ENCODE measurements around the gene PARD3.

- TF ChIP-seq, protein P1, sequence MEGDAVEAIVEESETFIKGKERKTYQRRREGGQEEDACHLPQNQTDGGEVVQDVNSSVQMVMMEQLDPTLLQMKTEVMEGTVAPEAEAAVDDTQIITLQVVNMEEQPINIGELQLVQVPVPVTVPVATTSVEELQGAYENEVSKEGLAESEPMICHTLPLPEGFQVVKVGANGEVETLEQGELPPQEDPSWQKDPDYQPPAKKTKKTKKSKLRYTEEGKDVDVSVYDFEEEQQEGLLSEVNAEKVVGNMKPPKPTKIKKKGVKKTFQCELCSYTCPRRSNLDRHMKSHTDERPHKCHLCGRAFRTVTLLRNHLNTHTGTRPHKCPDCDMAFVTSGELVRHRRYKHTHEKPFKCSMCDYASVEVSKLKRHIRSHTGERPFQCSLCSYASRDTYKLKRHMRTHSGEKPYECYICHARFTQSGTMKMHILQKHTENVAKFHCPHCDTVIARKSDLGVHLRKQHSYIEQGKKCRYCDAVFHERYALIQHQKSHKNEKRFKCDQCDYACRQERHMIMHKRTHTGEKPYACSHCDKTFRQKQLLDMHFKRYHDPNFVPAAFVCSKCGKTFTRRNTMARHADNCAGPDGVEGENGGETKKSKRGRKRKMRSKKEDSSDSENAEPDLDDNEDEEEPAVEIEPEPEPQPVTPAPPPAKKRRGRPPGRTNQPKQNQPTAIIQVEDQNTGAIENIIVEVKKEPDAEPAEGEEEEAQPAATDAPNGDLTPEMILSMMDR (IDR thresholded peaks at IDR 0.05; ENCODE audit: borderline replicate concordance, extremely low read depth, low read length, poor library complexity, severe bottlenecking), result no peak
- TF ChIP-seq EZH2 (IDR thresholded peaks at IDR 0.05; ENCODE audit: borderline replicate concordance, low read depth, low read length, severe bottlenecking), result no peak
Measured at GRCh38 chr10:34364253-34365037, 450.7 kb downstream of the PARD3 start.
